Suprapubic skin (tissue), 4 donors: ENCODE measurements around the gene RPS6KA2.

Experiments used
- EP300 ChIP-seq: sonication (generic); formaldehyde crosslinking; IDR thresholded peaks from one replicate; pipeline ENCODE4 v1.6.1; 2017; ENCODE audit warnings: antibody characterized with exemption
- POLR2AphosphoS5 ChIP-seq, 3 donors: sonication (generic); formaldehyde crosslinking; IDR thresholded peaks; one replicate each; pipeline ENCODE4 v1.6.1; 2017; ENCODE audit warnings: antibody characterized with exemption in 3 of 3
- TF ChIP-seq, protein P1 (sequence below), 2 donors: fragments of 200-600 bp in 1 of 2; fragments of 450-650 bp in 1 of 2; sonication (generic) in 1 of 2; IDR thresholded peaks; one replicate each; pipeline ENCODE4 v1.5.1; 2016 to 2019; ENCODE audit warnings: antibody characterized with exemption in 2 of 2, mild to moderate bottlenecking in 1 of 2, moderate library complexity in 1 of 2

GRCh38 chr6:166636191-166636933, 9.3 kb upstream of the RPS6KA2 start:
- TF ChIP-seq, protein P1, sequence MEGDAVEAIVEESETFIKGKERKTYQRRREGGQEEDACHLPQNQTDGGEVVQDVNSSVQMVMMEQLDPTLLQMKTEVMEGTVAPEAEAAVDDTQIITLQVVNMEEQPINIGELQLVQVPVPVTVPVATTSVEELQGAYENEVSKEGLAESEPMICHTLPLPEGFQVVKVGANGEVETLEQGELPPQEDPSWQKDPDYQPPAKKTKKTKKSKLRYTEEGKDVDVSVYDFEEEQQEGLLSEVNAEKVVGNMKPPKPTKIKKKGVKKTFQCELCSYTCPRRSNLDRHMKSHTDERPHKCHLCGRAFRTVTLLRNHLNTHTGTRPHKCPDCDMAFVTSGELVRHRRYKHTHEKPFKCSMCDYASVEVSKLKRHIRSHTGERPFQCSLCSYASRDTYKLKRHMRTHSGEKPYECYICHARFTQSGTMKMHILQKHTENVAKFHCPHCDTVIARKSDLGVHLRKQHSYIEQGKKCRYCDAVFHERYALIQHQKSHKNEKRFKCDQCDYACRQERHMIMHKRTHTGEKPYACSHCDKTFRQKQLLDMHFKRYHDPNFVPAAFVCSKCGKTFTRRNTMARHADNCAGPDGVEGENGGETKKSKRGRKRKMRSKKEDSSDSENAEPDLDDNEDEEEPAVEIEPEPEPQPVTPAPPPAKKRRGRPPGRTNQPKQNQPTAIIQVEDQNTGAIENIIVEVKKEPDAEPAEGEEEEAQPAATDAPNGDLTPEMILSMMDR (IDR thresholded peaks at IDR 0.05): no peak
- TF ChIP-seq POLR2AphosphoS5 (IDR thresholded peaks at IDR 0.05) (no peak), EP300 (no peak)
